H1 (cell line): ENCODE measurements around the gene IER3IP1. TPM values are rescaled to one million over a fixed set of nuclear protein-coding genes. Genes with fewer than 3 reads are reported as not detected.

Source experiments
- CTCF ChIA-PET: fragments of 300-600 bp; sonication (Branson Sonifier 250); formaldehyde crosslinking; loops from one replicate; lab custom pipeline; 2021; ENCODE audit not compliant: partially characterized antibody; lab: Charles Lee
- POLR2A ChIA-PET: fragments of 300-600 bp; sonication (Branson Sonifier 250); formaldehyde crosslinking; loops from one replicate; lab custom pipeline; 2021; ENCODE audit warnings: inconsistent platforms; ENCODE audit not compliant: partially characterized antibody; lab: Charles Lee
- DNase-seq, 2 experiments: peaks; one replicate each; pipeline versions ENCODE4 v3.0.0 to v3.0.0-alpha.2; 2010 to 2022; ENCODE audit warnings: low spot score in 2 of 2, low read depth in 1 of 2, mixed read lengths in 1 of 2
- FAIRE-seq: peaks from 2 replicates; lab custom pipeline; 2011; peaks lifted over from hg19 to GRCh38; lab: Jason Lieb, UNC
- H2AFZ ChIP-seq: 2 replicates; pipeline ENCODE4 v1.8.1; 2012; ENCODE audit warnings: low read length, inconsistent platforms
- H2AK5ac ChIP-seq: 2 replicates; pipeline ENCODE4 v1.6.1; 2013; ENCODE audit warnings: low read depth, low read length
- H2BK120ac ChIP-seq: replicated peaks from 2 replicates; pipeline ENCODE3; 2013; ENCODE audit warnings: low read depth, low read length, inconsistent platforms
- H2BK12ac ChIP-seq: 2 replicates; pipeline ENCODE4 v1.6.1; 2013; ENCODE audit warnings: low read depth, low read length
- H2BK15ac ChIP-seq: 2 replicates; pipeline ENCODE4 v1.6.1; 2013; ENCODE audit warnings: low read length
- H2BK20ac ChIP-seq: 2 replicates; pipeline ENCODE4 v1.6.1; 2013; ENCODE audit warnings: low read length
- H2BK5ac ChIP-seq: 2 replicates; pipeline ENCODE4 v1.6.1; 2013; ENCODE audit warnings: low read depth, low read length
- H3K14ac ChIP-seq: 2 replicates; pipeline ENCODE4 v1.6.1; 2013; ENCODE audit warnings: inconsistent platforms; ENCODE audit not compliant: insufficient read length
- H3K18ac ChIP-seq: 2 replicates; pipeline ENCODE4 v1.6.1; 2013; ENCODE audit warnings: low read length; ENCODE audit errors: extremely low read depth
- H3K23ac ChIP-seq: 2 replicates; pipeline ENCODE4 v1.6.1; 2013; ENCODE audit warnings: inconsistent platforms; ENCODE audit not compliant: insufficient read length
- H3K23me2 ChIP-seq: 2 replicates; pipeline ENCODE4 v1.6.1; 2013; ENCODE audit warnings: low read depth, low read length
- H3K27ac ChIP-seq: 2 replicates; pipeline ENCODE4 v1.6.1; 2011; ENCODE audit warnings: low read depth, low read length, inconsistent platforms
- H3K27me3 ChIP-seq, 4 experiments: replicated peaks in 1 of 4; 1 replicate in 1 of 4; 2 replicates in 3 of 4; pipeline versions ENCODE4 v1.6.1 to v1.8.1; 2011 to 2013; ENCODE audit warnings: low read length in 3 of 4, mild to moderate bottlenecking in 3 of 4, inconsistent platforms in 2 of 4, mixed read lengths in 2 of 4, moderate library complexity in 1 of 4; ENCODE audit not compliant: control insufficient read depth in 3 of 4, insufficient read depth in 3 of 4; ENCODE audit errors: extremely low read depth in 1 of 4
- H3K36me3 ChIP-seq, 4 experiments: 2 replicates each; pipeline versions ENCODE4 v1.6.1 to v1.8.1; 2011 to 2013; ENCODE audit warnings: mild to moderate bottlenecking in 4 of 4, low read length in 3 of 4, moderate library complexity in 2 of 4, control low read depth in 1 of 4, inconsistent platforms in 1 of 4; ENCODE audit not compliant: insufficient read depth in 4 of 4, control insufficient read depth in 2 of 4
- H3K4ac ChIP-seq: replicated peaks from 2 replicates; pipeline ENCODE3; 2013; ENCODE audit warnings: low read length, low read depth, mixed read lengths, inconsistent platforms; ENCODE audit not compliant: insufficient read length
- H3K4me1 ChIP-seq, 4 experiments: replicated peaks in 1 of 4; 1 replicate in 1 of 4; 2 replicates in 3 of 4; pipeline versions ENCODE4 v1.6.1 to v1.8.1; 2011 to 2013; ENCODE audit warnings: low read length in 3 of 4, inconsistent platforms in 2 of 4, mixed read lengths in 1 of 4; ENCODE audit not compliant: insufficient read depth in 4 of 4, control insufficient read depth in 3 of 4
- H3K4me2 ChIP-seq, 2 experiments: 2 replicates each; pipeline versions ENCODE4 v1.6.1 to v1.8.1; 2011 to 2013; ENCODE audit warnings: low read depth in 2 of 2, low read length in 2 of 2, control low read depth in 1 of 2, inconsistent platforms in 1 of 2, mild to moderate bottlenecking in 1 of 2; ENCODE audit not compliant: insufficient read depth in 1 of 2
- H3K4me3 ChIP-seq, 4 experiments: fragments of 200-600, 300-600 bp in 1 of 4; sonication (generic), shearing (Covaris generic), sonication (Bioruptor Twin) in 1 of 4; 2 replicates each; pipeline versions ENCODE4 v1.5.1 to v1.8.1; 2011 to 2016; ENCODE audit warnings: low read length in 4 of 4, low read depth in 3 of 4, control low read depth in 2 of 4, inconsistent platforms in 2 of 4, mild to moderate bottlenecking in 2 of 4, mixed read lengths in 1 of 4, moderate library complexity in 1 of 4; ENCODE audit not compliant: insufficient read depth in 2 of 4; ENCODE audit errors: extremely low read depth in 1 of 4
- H3K56ac ChIP-seq: replicated peaks from 2 replicates; pipeline ENCODE3; 2013; ENCODE audit warnings: low read depth, mild to moderate bottlenecking, mixed read lengths, low read length, inconsistent platforms; ENCODE audit not compliant: insufficient read length
- H3K79me1 ChIP-seq: 2 replicates; pipeline ENCODE4 v1.6.1; 2013; ENCODE audit warnings: low read depth, low read length, control low read depth
- H3K79me2 ChIP-seq, 2 experiments: 2 replicates each; pipeline versions ENCODE4 v1.6.1 to v1.8.1; 2012 to 2013; ENCODE audit warnings: low read length in 2 of 2, mild to moderate bottlenecking in 2 of 2, inconsistent platforms in 1 of 2; ENCODE audit not compliant: insufficient read depth in 2 of 2, control insufficient read depth in 1 of 2
- H3K9ac ChIP-seq, 4 experiments: replicated peaks in 1 of 4; 1 replicate in 1 of 4; 2 replicates in 3 of 4; pipeline versions ENCODE4 v1.6.1 to v1.8.1; 2011 to 2013; ENCODE audit warnings: low read depth in 3 of 4, low read length in 3 of 4, control low read depth in 2 of 4, mild to moderate bottlenecking in 2 of 4, moderate library complexity in 2 of 4, inconsistent platforms in 1 of 4; ENCODE audit errors: extremely low read depth in 1 of 4
- H3K9me3 ChIP-seq, 2 experiments: 2 replicates each; pipeline versions ENCODE4 v1.6.1 to v1.8.1; 2012 to 2013; ENCODE audit warnings: mild to moderate bottlenecking in 2 of 2, moderate library complexity in 2 of 2, control low read depth in 1 of 2, inconsistent platforms in 1 of 2, low read depth in 1 of 2, low read length in 1 of 2, mixed read lengths in 1 of 2; ENCODE audit not compliant: insufficient read depth in 2 of 2
- H4K20me1 ChIP-seq, 2 experiments: replicated peaks in 1 of 2; 2 replicates each; pipeline versions ENCODE3 to v1.8.1; 2011 to 2013; ENCODE audit warnings: inconsistent platforms in 2 of 2, low read length in 2 of 2, mild to moderate bottlenecking in 1 of 2; ENCODE audit not compliant: insufficient read depth in 2 of 2, control insufficient read depth in 1 of 2
- H4K5ac ChIP-seq: 2 replicates; pipeline ENCODE4 v1.6.1; 2013; ENCODE audit warnings: low read length, low read depth, mixed read lengths, inconsistent platforms; ENCODE audit not compliant: insufficient read length
- H4K8ac ChIP-seq: 2 replicates; pipeline ENCODE4 v1.8.0; 2013; ENCODE audit warnings: mild to moderate bottlenecking, moderate library complexity, low read length, inconsistent platforms; ENCODE audit not compliant: insufficient read depth; ENCODE audit errors: extremely low read depth
- H4K91ac ChIP-seq: replicated peaks from 2 replicates; pipeline ENCODE3; 2013; ENCODE audit warnings: low read length, mixed read lengths, inconsistent platforms; ENCODE audit not compliant: insufficient read length
- RFX5 ChIP-seq: IDR thresholded peaks from 2 replicates; pipeline ENCODE4 v1.6.1; 2011; ENCODE audit warnings: low read depth, low read length, improper control_type of control experiment, borderline replicate concordance
- SIN3A ChIP-seq, 2 experiments: IDR thresholded peaks in 1 of 2; conservative IDR thresholded peaks in 1 of 2; 2 replicates each; pipeline ENCODE4 v1.6.1; 2011 to 2012; ENCODE audit warnings: low read length in 2 of 2, improper control_type of control experiment in 1 of 2, low read depth in 1 of 2, mild to moderate bottlenecking in 1 of 2
- YY1 ChIP-seq: IDR thresholded peaks from 2 replicates; pipeline ENCODE4 v1.6.1; 2011; ENCODE audit warnings: low read depth, mild to moderate bottlenecking, low read length
- WGBS, 2 experiments: shearing (Covaris generic) in 1 of 2; methylation state at CpG; one replicate each; pipeline versions ENCODE4 v1.1.6 to v1.1.7; 2013 to 2015; ENCODE audit warnings: low lambda C conversion rate in 2 of 2, mixed read lengths in 2 of 2, inconsistent platforms in 1 of 2, low coverage in 1 of 2, missing lambda C conversion rate in 1 of 2; ENCODE audit not compliant: insufficient replicate concordance in 2 of 2, insufficient coverage in 1 of 2, insufficient read length in 1 of 2; ENCODE audit errors: extremely low coverage in 1 of 2, missing lambda C conversion rate in 1 of 2; 5-methylcytosine and 5-hydroxymethylcytosine counted together
- polyA plus RNA-seq, 7 experiments: library from polyadenylated mRNA; depleted of rRNA in 3 of 7; stranded (reverse) in 5 of 7; unstranded in 2 of 7; fragments of >200 nt in 5 of 7; fragments of 200-250 nt in 2 of 7; gene quantifications; 1 replicate in 5 of 7; 2 replicates in 1 of 7; 4 replicates in 1 of 7; pipeline versions ENCODE4 v1.2.1 to v1.2.3, GENCODE V29; 2011 to 2013; ENCODE audit warnings: missing spikeins in 2 of 7, mixed read lengths in 2 of 7
- total RNA-seq: library from RNA; stranded (reverse); fragmentation: NEBNext Ultra II Directional; extraction: Animal tissue kit (Norgen Biotek cat#: 25700); gene quantifications from 2 replicates; pipeline ENCODE4 v1.2.1, GENCODE V29; 2021

Gene IER3IP1
- total and polyA plus RNA-seq, 2 of the 8 experiments (the other 6 are each of a cell fraction or from before 2014, with no cell fraction given) = 6.0 to 8.5 TPM

DNA sequence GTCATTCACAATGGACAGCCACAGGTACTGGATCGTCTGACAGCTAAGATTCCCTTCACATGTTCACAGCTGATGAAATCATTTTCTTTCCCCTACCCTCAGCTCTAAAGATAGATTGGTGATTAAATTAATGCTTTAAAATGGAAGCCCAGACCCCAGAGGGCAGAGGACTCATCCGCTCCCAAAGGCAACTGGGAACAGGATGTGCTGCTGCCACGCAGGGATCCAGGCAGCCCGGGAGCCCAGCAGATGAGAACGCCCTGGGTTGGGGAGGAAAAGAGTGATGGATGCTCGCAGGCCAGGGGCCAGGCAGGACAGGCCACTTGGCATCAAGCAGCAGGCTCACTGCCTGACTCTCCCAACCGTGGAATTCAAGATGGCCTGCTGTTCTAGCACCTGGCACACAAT is 67.2 kb downstream of the IER3IP1 start:
- H3K4me1 ChIP-seq = peaks cover 3 to 14% (median 11%) of the 10 kb centered on the region in 4 experiments
- TF ChIP-seq SIN3A (conservative IDR thresholded peaks at IDR 0.05 in 1 of 2, IDR thresholded peaks at IDR 0.05 in 1 of 2; ENCODE audit: low read depth in 1 of 2, low read length in 2 of 2) = no peak
- TF ChIP-seq YY1 = 0 out of 2 replicates have a peak, but pooled peaks have one; percentile 15
- TF ChIP-seq RFX5 = no peak

More for the DNA sequence above, 67.2 kb downstream of the IER3IP1 start:
- no peak overlapping the region for H2AK5ac ChIP-seq
- H3K27ac ChIP-seq = no peak overlapping the region
- FAIRE-seq = no peak
- H3K79me2 ChIP-seq = no peaks in the 10 kb centered on the region
- H4K91ac ChIP-seq = no peak overlapping the region
- WGBS, 2 experiments = 78% methylated on average over 7 of the region's 7 CpGs; no CpG with 5 or more reads in 1 of the 2 experiments
- peaks cover 0 to 49% (median 10%) of the 10 kb centered on the region in 4 experiments; a peak in 5 of 8 replicates for H3K36me3 ChIP-seq
- H2BK5ac ChIP-seq = no peak overlapping the region
- no peaks in the 10 kb centered on the region for H4K20me1 ChIP-seq
- H3K56ac ChIP-seq = no peak overlapping the region
- no peak overlapping the region for H2BK120ac ChIP-seq
- no peak for DNase-seq
- ChIA-PET CTCF (interaction anchor here (1.3 kb wide), 1 partner anchor 92 kb away, joined by 3 read pairs; no protein-coding TSS in a partner anchor), POLR2A (interaction anchor here (1.4 kb wide), 1 partner anchor 65 kb away, joined by 3 read pairs; no protein-coding TSS in a partner anchor)
- H2BK20ac ChIP-seq = no peak overlapping the region
- H3K9me3 ChIP-seq = no peaks in the 10 kb centered on the region
- H4K8ac ChIP-seq = no peak overlapping the region
- peak overlapping the region in 1 of 2 experiments; percentile 3; a peak in 1 of 4 replicates for H3K4me2 ChIP-seq
- no peak overlapping the region for H2BK12ac ChIP-seq
- no peak overlapping the region for H4K5ac ChIP-seq
- H3K18ac ChIP-seq = peak overlapping the region; percentile 21; the same call in 1 of the 2 replicates
- no peak overlapping the region for H3K23ac ChIP-seq
- H3K27me3 ChIP-seq = no peaks in the 10 kb centered on the region
- H3K9ac ChIP-seq = no peak overlapping the region
- H3K79me1 ChIP-seq = no peaks in the 10 kb centered on the region
- H3K4ac ChIP-seq = no peak overlapping the region
- H3K4me3 ChIP-seq = no peak overlapping the region
- H3K23me2 ChIP-seq = no peaks in the 10 kb centered on the region; the same call in 1 of the 2 replicates
- no peak overlapping the region for H2AFZ ChIP-seq
- no peak overlapping the region for H3K14ac ChIP-seq
- H2BK15ac ChIP-seq = no peak overlapping the region
